Peyer's patch (tissue), 4 donors: ENCODE results near the gene EML4. TPM values are rescaled to one million over a fixed set of nuclear protein-coding genes. Genes with fewer than 3 reads are reported as not detected.

Source experiments
- DNase-seq, 3 donors: peaks; one replicate each; pipeline ENCODE4 v3.0.0-alpha.2; 2017 to 2019
- H3K27ac ChIP-seq, 4 donors: fragments of 200-600 bp; sonication (generic); one replicate each; pipeline ENCODE4 v1.5.1; 2016 to 2019
- H3K27me3 ChIP-seq, 2 donors: fragments of 200-600 bp; sonication (generic); one replicate each; pipeline ENCODE4 v1.5.1; 2019
- H3K36me3 ChIP-seq, 3 donors: fragments of 200-600 bp; sonication (generic); one replicate each; pipeline ENCODE4 v1.5.1; 2016 to 2019
- H3K4me1 ChIP-seq, 4 donors: fragments of 200-600 bp; sonication (generic); one replicate each; pipeline ENCODE4 v1.5.1; 2016 to 2019
- H3K4me3 ChIP-seq, 4 donors: fragments of 200-600 bp; sonication (generic); 1 replicate in 3 of 4; 2 replicates in 1 of 4; pipeline ENCODE4 v1.5.1; 2016 to 2019; ENCODE audit warnings: mild to moderate bottlenecking in 1 of 4
- H3K9me3 ChIP-seq, 4 donors: fragments of 200-600 bp; sonication (generic); one replicate each; pipeline ENCODE4 v1.5.1; 2016 to 2019; ENCODE audit warnings: mild to moderate bottlenecking in 1 of 4
- CTCF ChIP-seq, 6 experiments: fragments of 450-650 bp in 4 of 6; fragments of 200-600 bp in 2 of 6; sonication (generic) in 1 of 6; IDR thresholded peaks; one replicate each; pipeline ENCODE4 v1.5.1; 2017 to 2019; ENCODE audit warnings: antibody characterized with exemption in 6 of 6, mild to moderate bottlenecking in 3 of 6, moderate library complexity in 1 of 6
- POLR2A ChIP-seq, 2 donors: fragments of 450-650 bp; IDR thresholded peaks; one replicate each; pipeline ENCODE4 v1.5.1; 2017; ENCODE audit warnings: antibody characterized with exemption in 2 of 2, mild to moderate bottlenecking in 2 of 2, moderate library complexity in 2 of 2
- total RNA-seq, 4 donors: library from RNA; depleted of rRNA; stranded (reverse); fragments of >200 nt; gene quantifications; one replicate each; pipeline ENCODE4 v1.1.0, GENCODE V29; 2016

EML4 gene
- total RNA-seq, 4 donors from 2014 or later, result 73.7 to 115 (median 84.4) TPM

GRCh38 chr2:42156721-42157120 is 12.4 kb upstream of the EML4 start:
- H3K27me3 ChIP-seq, result no peaks in the 10 kb centered on the region
- DNase-seq, result no peak
- H3K4me3 ChIP-seq, result no peak overlapping the region
- H3K9me3 ChIP-seq, result no peaks in the 10 kb centered on the region
- H3K4me1 ChIP-seq, result no peaks in the 10 kb centered on the region
- TF ChIP-seq CTCF (IDR thresholded peaks at IDR 0.05) (no peak), POLR2A (IDR thresholded peaks at IDR 0.05) (no peak)
- H3K27ac ChIP-seq, result no peak overlapping the region
- no peaks in the 10 kb centered on the region for H3K36me3 ChIP-seq

GRCh38 chr2:42161444-42161843 is 7.7 kb upstream of the EML4 start:
- H3K4me3 ChIP-seq, result no peak overlapping the region
- H3K4me1 ChIP-seq, result no peaks in the 10 kb centered on the region
- no peaks in the 10 kb centered on the region for H3K9me3 ChIP-seq
- H3K36me3 ChIP-seq, result no peaks in the 10 kb centered on the region
- TF ChIP-seq CTCF (IDR thresholded peaks at IDR 0.05) (no peak), POLR2A (IDR thresholded peaks at IDR 0.05) (no peak)
- no peaks in the 10 kb centered on the region for H3K27me3 ChIP-seq
- H3K27ac ChIP-seq, result no peak overlapping the region
- no peak for DNase-seq

- no peak overlapping the region for H3K4me3 ChIP-seq
- H3K36me3 ChIP-seq, result no peaks in the 10 kb centered on the region
- H3K27ac ChIP-seq, result no peak overlapping the region
- no peak for DNase-seq
- H3K27me3 ChIP-seq, result no peaks in the 10 kb centered on the region
- peaks cover 0 to under 1% (median 0%) of the 10 kb centered on the region in 4 donors for H3K4me1 ChIP-seq
- TF ChIP-seq POLR2A (IDR thresholded peaks at IDR 0.05) (no peak), CTCF (IDR thresholded peaks at IDR 0.05) (no peak)
- no peaks in the 10 kb centered on the region for H3K9me3 ChIP-seq
Measured at GRCh38 chr2:42163444-42164045, 5.6 kb upstream of the EML4 start.

GRCh38 chr2:42164046-42164445 is 5.1 kb upstream of the EML4 start:
- H3K27ac ChIP-seq, result no peak overlapping the region
- no peak for TF ChIP-seq CTCF (IDR thresholded peaks at IDR 0.05)
- no peak for TF ChIP-seq POLR2A (IDR thresholded peaks at IDR 0.05)
- no peaks in the 10 kb centered on the region for H3K9me3 ChIP-seq
- H3K4me1 ChIP-seq, result peaks cover 0 to 5% (median 0%) of the 10 kb centered on the region in 4 donors
- no peaks in the 10 kb centered on the region for H3K36me3 ChIP-seq
- H3K27me3 ChIP-seq, result no peaks in the 10 kb centered on the region
- no peak overlapping the region for H3K4me3 ChIP-seq
- no peak for DNase-seq

- no peak overlapping the region for H3K4me3 ChIP-seq
- no peak for DNase-seq
- H3K27me3 ChIP-seq, result no peaks in the 10 kb centered on the region
- H3K36me3 ChIP-seq, result no peaks in the 10 kb centered on the region
- H3K4me1 ChIP-seq, result peaks cover 0 to 5% (median 0%) of the 10 kb centered on the region in 4 donors
- H3K27ac ChIP-seq, result no peak overlapping the region
- no peak for TF ChIP-seq CTCF (IDR thresholded peaks at IDR 0.05)
- TF ChIP-seq POLR2A (IDR thresholded peaks at IDR 0.05), result no peak
- no peaks in the 10 kb centered on the region for H3K9me3 ChIP-seq
Measured at GRCh38 chr2:42164971-42165370, 4.2 kb upstream of the EML4 start.

- no peaks in the 10 kb centered on the region for H3K36me3 ChIP-seq
- DNase-seq, result no peak
- no peak overlapping the region for H3K4me3 ChIP-seq
- TF ChIP-seq CTCF (IDR thresholded peaks at IDR 0.05) (no peak), POLR2A (IDR thresholded peaks at IDR 0.05) (no peak)
- no peak overlapping the region for H3K27ac ChIP-seq
- H3K27me3 ChIP-seq, result no peaks in the 10 kb centered on the region
- H3K9me3 ChIP-seq, result no peaks in the 10 kb centered on the region
- H3K4me1 ChIP-seq, result peaks cover 0 to 18% (median 3%) of the 10 kb centered on the region in 4 donors
Measured at GRCh38 chr2:42167458-42167857, 1.7 kb upstream of the EML4 start.
